AG09319 (cell line): ENCODE results near the gene RAB32.

Experiments
- DNase-seq: peaks from one replicate; pipeline ENCODE4 v3.0.0-alpha.2; 2010; ENCODE audit warnings: low read depth; ENCODE audit errors: extremely low read depth
- CTCF ChIP-seq: IDR thresholded peaks from 2 replicates; pipeline ENCODE4 v1.5.1; 2011; ENCODE audit warnings: low read depth, mild to moderate bottlenecking, inconsistent platforms, low read length, moderate library complexity

RAB32 gene

GRCh38 chr6:146582857-146583256 lies 39.2 kb downstream of the RAB32 start:
- DNase-seq, result peak; percentile 2
- no peak for TF ChIP-seq CTCF

- TF ChIP-seq CTCF, result no peak
- no peak for DNase-seq
Observed at GRCh38 chr6:146583966-146584365, 40.3 kb downstream of the RAB32 start.

- no peak for TF ChIP-seq CTCF
- no peak for DNase-seq
Observed at GRCh38 chr6:146587459-146587858, 43.8 kb downstream of the RAB32 start.

DNA sequence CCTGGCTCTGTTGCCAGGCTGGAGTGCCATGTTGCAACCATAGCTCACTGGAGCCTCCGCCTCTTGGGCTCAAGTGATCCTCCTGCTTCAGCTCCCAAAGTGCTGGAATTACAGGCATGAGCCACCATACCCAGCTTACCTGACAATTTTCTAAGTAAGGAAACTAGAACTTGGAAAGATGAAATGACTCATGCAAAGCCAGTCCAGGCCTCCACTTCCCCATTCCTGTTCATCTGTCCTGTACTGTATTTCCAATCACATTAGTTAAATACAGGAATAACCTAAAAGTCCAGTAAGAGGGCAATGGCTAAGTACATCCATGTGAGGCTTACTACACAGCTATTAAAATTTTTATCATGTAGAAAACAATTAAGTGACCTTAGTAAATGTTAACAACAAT lies 46.9 kb downstream of the RAB32 start:
- no peak for DNase-seq

DNA sequence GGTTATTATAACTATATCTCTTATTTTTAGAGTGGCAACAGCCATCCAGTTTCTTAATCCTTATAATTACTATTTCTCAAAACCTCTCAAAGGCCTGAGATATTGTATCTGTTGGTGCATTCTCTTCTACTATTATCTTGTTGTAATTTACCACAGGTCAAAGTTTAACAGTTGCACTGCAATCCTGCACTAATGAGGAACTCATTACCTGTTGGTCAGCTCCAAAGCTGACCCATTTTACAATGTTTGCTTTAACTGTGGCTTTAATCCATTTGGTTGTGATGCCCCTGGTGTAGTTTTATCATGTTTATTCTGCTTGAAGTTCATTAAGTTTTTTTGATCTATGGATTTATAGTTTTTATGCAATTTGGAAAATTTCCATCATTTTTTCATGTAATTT lies 48.8 kb downstream of the RAB32 start:
- DNase-seq, result no peak
- no peak for TF ChIP-seq CTCF

More for the DNA sequence above, 46.9 kb downstream of the RAB32 start:
- no peak for TF ChIP-seq CTCF

GRCh38 chr6:146593986-146594385 lies 50.4 kb downstream of the RAB32 start:
- no peak for DNase-seq
- TF ChIP-seq CTCF, result no peak

GRCh38 chr6:146594495-146594894 lies 50.9 kb downstream of the RAB32 start:
- TF ChIP-seq CTCF, result no peak
- DNase-seq, result no peak
